GM12878 (cell line): ENCODE measurements around the gene PRKAG2. TPM values are rescaled to one million over a fixed set of nuclear protein-coding genes. Genes with fewer than 3 reads are reported as not detected.

Experiments used
- ATAC-seq: fragments of 200-7000 bp; cut with Tn5 transposase; 3 replicates; pipeline ENCODE4 v1.9.1; 2020; ENCODE audit warnings: mild to moderate bottlenecking, moderate library complexity
- BruUV-seq: library from RNA; stranded (reverse); fragments of 400-500 nt; replicated peaks from 2 replicates; lab custom pipeline; 2021; lab: Mats Ljungman, UMichigan
- CTCF ChIA-PET: fragments of 300-600 bp; sonication (Branson Sonifier 250); formaldehyde crosslinking; extraction: SDS; loops from one replicate; lab custom pipeline; 2021; ENCODE audit warnings: inconsistent platforms; lab: Yijun Ruan, JAX
- POLR2A ChIA-PET: fragments of 350-600 bp; formaldehyde crosslinking; extraction: SDS; loops from one replicate; lab custom pipeline; 2021; ENCODE audit warnings: inconsistent platforms; lab: Charles Lee
- RAD21 ChIA-PET: fragments of 300-600 bp; sonication (Branson Sonifier 250); formaldehyde crosslinking; loops from one replicate; lab custom pipeline; 2023; ENCODE audit warnings: antibody characterized with exemption; ENCODE audit not compliant: unreplicated experiment; lab: Charles Lee
- SMC1A ChIA-PET: fragments of 300-600 bp; sonication (Branson Sonifier 250); formaldehyde crosslinking; loops from one replicate; lab custom pipeline; 2023; ENCODE audit not compliant: unreplicated experiment, uncharacterized antibody; lab: Charles Lee
- DNase-seq: peaks from one replicate; pipeline ENCODE4 v3.0.0-alpha.2; 2011; ENCODE audit warnings: low read depth, low spot score
- FAIRE-seq: peaks from 3 replicates; lab custom pipeline; 2011; peaks lifted over from hg19 to GRCh38; lab: Jason Lieb, UNC
- H2AFZ ChIP-seq: 2 replicates; pipeline ENCODE4 v1.6.0; 2011; ENCODE audit warnings: low read depth, low read length, control low read depth; ENCODE audit not compliant: control insufficient read depth
- H3K27ac ChIP-seq: 2 replicates; pipeline ENCODE4 v1.5.1; 2011; ENCODE audit warnings: control low read depth; ENCODE audit not compliant: control insufficient read depth, insufficient read depth
- H3K27me3 ChIP-seq, 2 experiments: replicated peaks in 1 of 2; 2 replicates each; pipeline versions ENCODE4 v1.6.0 to v1.6.1; 2011; ENCODE audit warnings: low read length in 1 of 2; ENCODE audit not compliant: control insufficient read depth in 2 of 2, insufficient read depth in 2 of 2
- H3K36me3 ChIP-seq, 2 experiments: 2 replicates each; pipeline ENCODE4 v1.5.1; 2011; ENCODE audit warnings: low read length in 1 of 2; ENCODE audit not compliant: control insufficient read depth in 2 of 2, insufficient read depth in 2 of 2
- H3K4me1 ChIP-seq: 2 replicates; pipeline ENCODE4 v1.6.1; 2011; ENCODE audit warnings: mild to moderate bottlenecking, low read length, moderate library complexity, mixed read lengths; ENCODE audit not compliant: control insufficient read depth, insufficient read depth
- H3K4me2 ChIP-seq: 2 replicates; pipeline ENCODE4 v1.6.0; 2011; ENCODE audit warnings: control low read depth; ENCODE audit not compliant: control insufficient read depth, insufficient read depth
- H3K4me3 ChIP-seq: fragments of 200-600 bp; sonication (generic); 2 replicates; pipeline ENCODE4 v1.5.1; 2016
- H3K79me2 ChIP-seq: 2 replicates; pipeline ENCODE4 v1.6.0; 2011; ENCODE audit warnings: low read length; ENCODE audit not compliant: control insufficient read depth, insufficient read depth
- H3K9ac ChIP-seq: 2 replicates; pipeline ENCODE4 v1.8.0; 2011; ENCODE audit warnings: low read length, control low read depth, mixed read lengths; ENCODE audit not compliant: control insufficient read depth, insufficient read depth
- H3K9me3 ChIP-seq: replicated peaks from 3 replicates; pipeline ENCODE4 v1.5.1; 2011; ENCODE audit warnings: mild to moderate bottlenecking, low read length; ENCODE audit not compliant: control insufficient read depth, insufficient read depth
- H4K20me1 ChIP-seq: 2 replicates; pipeline ENCODE4 v1.6.0; 2011; ENCODE audit not compliant: control insufficient read depth, insufficient read depth
- CTCF ChIP-seq, 3 experiments: IDR thresholded peaks in 2 of 3; conservative IDR thresholded peaks in 1 of 3; 2 replicates each; pipeline ENCODE4 v1.5.1; 2011; ENCODE audit warnings: low read depth in 3 of 3, low read length in 3 of 3, mild to moderate bottlenecking in 3 of 3, control low read depth in 2 of 3, moderate library complexity in 2 of 3, inconsistent platforms in 1 of 3, mixed read lengths in 1 of 3; ENCODE audit not compliant: control insufficient read depth in 2 of 3, insufficient read depth in 1 of 3; ENCODE audit errors: extremely low read depth in 1 of 3
- HCFC1 ChIP-seq: fragments of 150-350 bp; IDR thresholded peaks from 2 replicates; pipeline ENCODE4 v1.6.1; 2014; ENCODE audit warnings: low read length
- HDAC6 ChIP-seq: fragments of 200-600 bp; sonication (generic); IDR thresholded peaks from one replicate; pipeline ENCODE4 v1.8.0; 2017; ENCODE audit warnings: antibody characterized with exemption; ENCODE audit not compliant: unreplicated experiment
- LARP7 ChIP-seq: fragments of 450-650 bp; IDR thresholded peaks from 2 replicates; pipeline ENCODE4 v1.6.1; 2017; ENCODE audit warnings: mild to moderate bottlenecking
- MEF2A ChIP-seq: IDR thresholded peaks from 2 replicates; pipeline ENCODE4 v1.6.1; 2011; ENCODE audit warnings: low read depth, mild to moderate bottlenecking, low read length, moderate library complexity; ENCODE audit not compliant: insufficient read depth
- PRDM15 ChIP-seq: fragments of 450-650 bp; formaldehyde crosslinking; IDR thresholded peaks from 2 replicates; pipeline ENCODE4 v1.4.0; 2020; ENCODE audit warnings: mild to moderate bottlenecking, moderate library complexity
- RBBP5 ChIP-seq: fragments of 200-600 bp; sonication (generic); conservative IDR thresholded peaks from 2 replicates; pipeline ENCODE4 v1.6.1; 2016
- RELA ChIP-seq: fragments of 450-650 bp; IDR thresholded peaks from 2 replicates; pipeline ENCODE4 v1.8.0; 2014; ENCODE audit warnings: borderline replicate concordance; ENCODE audit not compliant: partially characterized antibody
- TAF1 ChIP-seq: IDR thresholded peaks from 2 replicates; pipeline ENCODE4 v1.6.1; 2011; ENCODE audit warnings: mild to moderate bottlenecking, low read depth, low read length, borderline replicate concordance
- YY1 ChIP-seq: IDR thresholded peaks from 2 replicates; pipeline ENCODE4 v1.6.1; 2011; ENCODE audit warnings: low read depth, mild to moderate bottlenecking, low read length
- ZBTB40 ChIP-seq: fragments of 450-650 bp; IDR thresholded peaks from 2 replicates; pipeline ENCODE4 v1.6.1; 2016; ENCODE audit warnings: mild to moderate bottlenecking, moderate library complexity, borderline replicate concordance
- ZNF384 ChIP-seq: IDR thresholded peaks from 2 replicates; pipeline ENCODE4 v1.6.1; 2012; ENCODE audit warnings: low read depth, mild to moderate bottlenecking, low read length, improper control_type of control experiment, borderline replicate concordance
- WGBS: methylation state at CpG from one replicate; pipeline ENCODE4 v1.1.6; 2016; ENCODE audit warnings: low lambda C conversion rate; ENCODE audit not compliant: insufficient replicate concordance, insufficient coverage; ENCODE audit errors: missing lambda C conversion rate; 5-methylcytosine and 5-hydroxymethylcytosine counted together
- in situ Hi-C: fragments of 300-500 bp; cut with MboI; formaldehyde crosslinking; loops from 9 replicates; pipeline ENCODE4 v1.14.3; 2018; ENCODE audit warnings: mixed read lengths
- intact Hi-C: fragments of 100-400 bp; cut with micrococcal nuclease; formaldehyde crosslinking; loops from one replicate; pipeline ENCODE4 v1.14.2; 2022; ENCODE audit not compliant: unreplicated experiment
- polyA plus RNA-seq, 11 experiments: library from polyadenylated mRNA; depleted of rRNA in 4 of 11; unstranded in 6 of 11; stranded (reverse) in 5 of 11; fragments of >200 nt; fragmentation: Nextera tagmentation in 4 of 11; fragmentation: Illumina TruSeq in 1 of 11; extraction: Ambion mirVana in 4 of 11; extraction: Trizol in 1 of 11; gene quantifications; 1 replicate in 1 of 11; 2 replicates in 10 of 11; pipeline versions ENCODE4 v1.2.1 to v1.2.3, GENCODE V29; 2011 to 2016; ENCODE audit warnings: inconsistent platforms in 2 of 11, missing spikeins in 2 of 11, low read depth in 1 of 11
- total RNA-seq, 4 experiments: library from RNA; depleted of rRNA in 3 of 4; stranded (reverse); fragments of >200 nt in 3 of 4; fragmentation: Illumina TruSeq in 1 of 4; extraction: Trizol in 1 of 4; gene quantifications; 2 replicates each; pipeline versions ENCODE4 v1.2.1 to v1.2.3, GENCODE V29; 2013 to 2021

Gene PRKAG2
- total and polyA plus RNA-seq, 10 of the 15 experiments (the other 5 are each of a cell fraction or from before 2014, with no cell fraction given) = 3.4 to 8.9 (median 6.8) TPM

GRCh38 chr7:151665368-151665767 lies 211.5 kb downstream of the PRKAG2 start:
- Histone ChIP-seq H3K4me1 (no peaks in the 10 kb centered on the region), H3K36me3 (no peaks in the 10 kb centered on the region), H3K27ac (no peak overlapping the region), H3K79me2 (no peaks in the 10 kb centered on the region), H3K27me3 (no peaks in the 10 kb centered on the region; a peak in 1 of 4 replicates), H4K20me1 (no peaks in the 10 kb centered on the region), H3K4me2 (no peak overlapping the region), H2AFZ (no peak overlapping the region), H3K9me3 (no peaks in the 10 kb centered on the region), H3K4me3 (no peak overlapping the region), H3K9ac (no peak overlapping the region)
- no peak for FAIRE-seq
- ChIA-PET RAD21 (no interaction called here), SMC1A (no interaction called here), POLR2A (no interaction called here), CTCF (interaction anchor here (0.8 kb wide), 1 partner anchor 297 kb away, joined by 3 read pairs; no protein-coding TSS in a partner anchor)
- BruUV-seq = no TSS peak
- in situ Hi-C loops = no loop called here
- TF ChIP-seq PRDM15 (CRISPR knock-in tag) (no peak), HDAC6 (no peak), RELA (no peak), ZNF384 (no peak), RBBP5 (no peak), MEF2A (no peak), TAF1 (no peak), CTCF (IDR thresholded peaks at IDR 0.05 in 2 of 3, conservative IDR thresholded peaks at IDR 0.05 in 1 of 3; ENCODE audit: control insufficient read depth in 2 of 3, extremely low read depth in 1 of 3, insufficient read depth in 1 of 3, low read depth in 3 of 3, low read length in 3 of 3) (no peak), HCFC1 (no peak), ZBTB40 (no peak), LARP7 (no peak), YY1 (no peak)
- ATAC-seq = no peak
- 67% methylated on average over 6 of the region's 6 CpGs for WGBS
- DNase-seq = no peak
- intact Hi-C loops = no loop called here
